Measurements from ENCODE around the gene AKAP8L.

DNA sequence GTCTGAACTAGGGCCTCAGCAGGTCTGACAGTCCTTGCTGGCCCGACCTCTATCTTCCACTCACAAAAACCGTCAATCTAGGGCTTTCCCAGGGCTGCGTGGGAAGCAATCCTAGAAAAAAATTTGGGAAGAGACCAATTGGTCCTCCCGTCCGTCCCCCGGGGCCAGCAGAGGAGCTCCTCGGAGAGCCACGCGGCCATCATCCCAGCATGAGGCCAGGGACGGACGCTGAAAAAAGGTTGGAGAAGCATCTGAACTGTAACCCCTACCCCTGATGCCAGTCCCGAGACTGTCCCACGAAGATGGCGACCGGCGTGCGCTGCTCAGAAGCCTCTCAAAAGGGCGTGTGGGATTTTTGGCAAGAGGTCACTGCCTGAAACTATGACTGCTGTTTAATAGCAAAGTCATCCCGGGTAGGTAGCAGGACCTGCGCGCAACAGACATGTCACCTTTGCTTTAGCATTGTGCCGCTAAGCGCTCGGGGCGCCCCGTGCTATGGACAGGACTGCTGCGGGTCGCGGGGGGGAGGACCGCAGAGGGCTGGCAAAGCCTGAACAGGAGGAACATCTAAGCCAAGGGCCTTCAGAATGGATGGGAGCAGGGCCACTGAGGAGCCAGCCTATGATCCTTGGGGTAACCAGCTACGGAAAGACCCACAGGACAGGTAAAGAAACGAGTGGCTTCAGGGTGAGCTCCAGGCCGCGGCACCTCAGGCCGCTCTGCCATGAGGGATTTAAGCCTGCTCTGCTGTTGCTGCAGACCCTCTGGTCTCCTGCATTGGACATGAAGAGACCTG lies 49.8 kb downstream of the AKAP8L start:
- no peak for TF ChIP-seq CTCF (IDR thresholded peaks at IDR 0.05)
- no peak for TF ChIP-seq POLR2A (IDR thresholded peaks at IDR 0.05)

All from heart left ventricle (tissue), 13 donors.